ENCODE data around the gene FXYD6. TPM values are rescaled to one million over a fixed set of nuclear protein-coding genes. Genes with fewer than 3 reads are reported as not detected.
A peak's percentile ranks its signal among the peaks of the same experiment; 100 is the strongest.

Gene FXYD6
- polyA plus RNA-seq, 2 of the 4 experiments (the other 2 are of a cell fraction): 0.26 to 0.49 TPM

DNA sequence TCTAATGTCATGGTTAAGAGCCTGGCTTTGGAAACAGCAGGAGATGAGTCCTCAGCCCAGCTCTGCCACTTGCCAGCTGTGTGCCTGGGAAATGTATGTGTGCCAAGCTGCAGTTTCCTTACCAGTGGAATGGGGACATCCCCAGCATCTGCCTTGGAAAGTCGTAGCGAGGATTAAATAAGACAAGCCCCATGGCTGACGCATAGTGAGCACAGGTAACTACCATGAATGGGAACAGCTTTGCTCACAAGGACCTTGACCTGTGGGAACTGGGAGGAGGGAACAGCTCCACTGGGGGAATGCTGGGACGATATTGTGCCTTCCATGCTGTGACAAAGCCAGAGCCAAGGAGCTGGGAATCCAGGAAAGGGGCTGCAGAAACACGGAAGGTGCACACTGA lies 76.8 kb downstream of the FXYD6 start:
- ChIA-PET POLR2A (no interaction called here), CTCF (interaction anchor here (0.7 to 12.8 kb wide), 6 partner anchors 9 to 374 kb away, joined by 3 to 158 read pairs (median 14); no protein-coding TSS in a partner anchor)
- FAIRE-seq: no peak
- no peaks in the 10 kb centered on the region for H3K4me1 ChIP-seq
- H3K9me3 ChIP-seq: no peaks in the 10 kb centered on the region
- no peak overlapping the region for H3K4me2 ChIP-seq
- no peak for DNase-seq (ENCODE audit: low read depth in 1 of 2, low spot score in 1 of 2)
- H3K27ac ChIP-seq: no peak overlapping the region
- TF ChIP-seq ZC3H11A (IDR thresholded peaks at IDR 0.05): no peak
- no peak for TF ChIP-seq HOXB13 (CRISPR knock-in tag; IDR thresholded peaks at IDR 0.05; ENCODE audit: low read depth)
- TF ChIP-seq MAFK (IDR thresholded peaks at IDR 0.05; ENCODE audit: partially characterized antibody): no peak
- 71% methylated on average over 5 of the region's 5 CpGs for WGBS (ENCODE audit: missing lambda C conversion rate)
- no peak overlapping the region for H3K4me3 ChIP-seq
- no peak for ATAC-seq

DNA sequence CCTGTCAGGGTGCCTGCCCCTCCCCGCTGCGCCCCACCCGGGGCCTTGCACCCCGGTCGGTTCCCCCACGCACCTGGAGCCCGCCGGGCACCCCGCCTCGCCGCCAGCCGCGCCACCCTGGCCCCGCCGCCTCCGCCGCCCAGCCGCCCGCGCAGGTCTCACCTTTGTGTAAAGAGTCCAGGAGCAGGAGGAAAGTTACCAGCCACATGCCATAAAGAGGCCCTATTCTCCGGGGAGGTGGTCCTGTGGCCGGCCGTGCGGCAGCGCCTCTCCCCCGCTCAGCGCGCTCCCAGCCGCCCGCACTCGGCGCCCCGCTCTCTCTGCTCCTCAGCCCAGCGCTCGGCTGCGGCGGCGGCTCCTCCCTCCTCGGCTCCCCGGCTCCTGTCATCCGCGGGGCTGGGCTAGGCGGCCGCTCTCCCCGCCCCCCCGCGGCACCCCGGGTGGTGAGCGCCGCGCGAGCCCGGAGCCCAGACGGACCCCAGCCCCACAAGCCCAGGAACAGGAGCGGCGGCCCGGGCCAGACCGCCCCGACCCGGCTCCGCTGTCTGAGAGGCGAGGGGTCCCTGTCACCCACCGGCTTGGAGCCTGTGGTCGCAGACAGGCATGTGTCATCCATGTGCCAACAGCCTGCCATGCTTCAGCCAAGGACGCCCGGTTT lies 79.5 kb downstream of the FXYD6 start, which contains the start of gene DSCAML1:
Gene DSCAML1 (minus strand): TSS at position 345 of the 658 bp plus-strand sequence. CDS start 137 bp downstream, at position 208.
- Histone ChIP-seq H3K4me2 (peak within 1 kb of the TSS; percentile 98), H3K9me3 (no peaks in the 10 kb centered on the region), H3K27ac (peak within 1 kb of the TSS in 1 of 2 experiments; percentile 65; a peak in 2 of 6 replicates), H3K4me1 (no peaks in the 10 kb centered on the region), H3K4me3 (peak within 1 kb of the TSS; percentile 49)
- TF ChIP-seq, protein P1, sequence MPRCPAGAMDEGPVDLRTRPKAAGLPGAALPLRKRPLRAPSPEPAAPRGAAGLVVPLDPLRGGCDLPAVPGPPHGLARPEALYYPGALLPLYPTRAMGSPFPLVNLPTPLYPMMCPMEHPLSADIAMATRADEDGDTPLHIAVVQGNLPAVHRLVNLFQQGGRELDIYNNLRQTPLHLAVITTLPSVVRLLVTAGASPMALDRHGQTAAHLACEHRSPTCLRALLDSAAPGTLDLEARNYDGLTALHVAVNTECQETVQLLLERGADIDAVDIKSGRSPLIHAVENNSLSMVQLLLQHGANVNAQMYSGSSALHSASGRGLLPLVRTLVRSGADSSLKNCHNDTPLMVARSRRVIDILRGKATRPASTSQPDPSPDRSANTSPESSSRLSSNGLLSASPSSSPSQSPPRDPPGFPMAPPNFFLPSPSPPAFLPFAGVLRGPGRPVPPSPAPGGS (IDR thresholded peaks at IDR 0.05): no peak
- TF ChIP-seq CHD2 (IDR thresholded peaks at IDR 0.05; ENCODE audit: low read length, partially characterized antibody): no peak
- no peak for TF ChIP-seq PHF8 (IDR thresholded peaks at IDR 0.05; ENCODE audit: borderline replicate concordance, low read depth)
- no peak for TF ChIP-seq NR3C1 (IDR thresholded peaks at IDR 0.05)
- no peak for TF ChIP-seq CHD4 (IDR thresholded peaks at IDR 0.05; ENCODE audit: borderline replicate concordance)
- TF ChIP-seq EHF (CRISPR knock-in tag; IDR thresholded peaks at IDR 0.05): no peak
- no peak for FAIRE-seq
- ChIA-PET POLR2A (no interaction called here), CTCF (interaction anchor here (1.0 to 4.4 kb wide), 2 partner anchors 10 to 12 kb away, joined by 3 to 31 read pairs; no protein-coding TSS in a partner anchor)
- no CpG with 5 or more reads among the region's 66 CpGs for WGBS (ENCODE audit: missing lambda C conversion rate)
- ATAC-seq: peak; percentile 70 to 91; a peak in 5 of 6 replicates
- DNase-seq (ENCODE audit: low read depth in 1 of 2, low spot score in 1 of 2): peak in 1 of 2 experiments; percentile 53

DNA sequence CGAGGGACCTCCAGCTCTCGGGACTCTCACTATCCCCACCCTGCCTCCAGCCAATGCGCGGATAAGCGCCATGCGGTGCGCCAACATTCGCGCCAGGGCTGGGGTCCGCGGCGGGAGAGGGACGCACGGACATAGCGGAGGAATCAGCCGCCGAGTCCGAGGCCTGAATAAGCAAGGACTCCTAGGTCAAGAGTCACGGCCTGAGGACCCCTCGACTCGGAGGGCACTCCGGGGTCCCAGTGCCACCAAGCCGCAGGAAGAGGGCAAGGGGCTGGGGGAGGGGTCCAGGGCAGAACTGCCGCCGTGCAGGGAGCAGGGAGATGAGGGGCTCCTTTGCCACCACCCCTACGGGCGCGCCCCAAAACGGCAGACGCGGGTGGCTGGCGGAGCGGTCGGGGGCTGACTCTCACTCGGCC lies 80.0 kb downstream of the FXYD6 start:
- ChIA-PET CTCF (no interaction called here), POLR2A (no interaction called here)
- Histone ChIP-seq H3K9me3 (no peaks in the 10 kb centered on the region), H3K27ac (peak overlapping the region in 1 of 2 experiments; percentile 65; a peak in 2 of 6 replicates), H3K4me3 (peak overlapping the region; percentile 49), H3K4me1 (no peaks in the 10 kb centered on the region), H3K4me2 (peak overlapping the region; percentile 98)
- WGBS (ENCODE audit: missing lambda C conversion rate): no CpG with 5 or more reads among the region's 35 CpGs
- FAIRE-seq (no peak), ATAC-seq (peak in 1 of 2 experiments; percentile 16; a peak in 2 of 6 replicates), DNase-seq (ENCODE audit: low read depth in 1 of 2, low spot score in 1 of 2) (no peak)
- TF ChIP-seq EHMT2 (IDR thresholded peaks at IDR 0.05; ENCODE audit: low read depth): no peak
- no peak for TF ChIP-seq TP53 (CRISPR knock-in tag; IDR thresholded peaks at IDR 0.05)
- TF ChIP-seq, protein P2, sequence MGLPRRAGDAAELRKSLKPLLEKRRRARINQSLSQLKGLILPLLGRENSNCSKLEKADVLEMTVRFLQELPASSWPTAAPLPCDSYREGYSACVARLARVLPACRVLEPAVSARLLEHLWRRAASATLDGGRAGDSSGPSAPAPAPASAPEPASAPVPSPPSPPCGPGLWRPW (IDR thresholded peaks at IDR 0.05): no peak
- TF ChIP-seq, protein P3, sequence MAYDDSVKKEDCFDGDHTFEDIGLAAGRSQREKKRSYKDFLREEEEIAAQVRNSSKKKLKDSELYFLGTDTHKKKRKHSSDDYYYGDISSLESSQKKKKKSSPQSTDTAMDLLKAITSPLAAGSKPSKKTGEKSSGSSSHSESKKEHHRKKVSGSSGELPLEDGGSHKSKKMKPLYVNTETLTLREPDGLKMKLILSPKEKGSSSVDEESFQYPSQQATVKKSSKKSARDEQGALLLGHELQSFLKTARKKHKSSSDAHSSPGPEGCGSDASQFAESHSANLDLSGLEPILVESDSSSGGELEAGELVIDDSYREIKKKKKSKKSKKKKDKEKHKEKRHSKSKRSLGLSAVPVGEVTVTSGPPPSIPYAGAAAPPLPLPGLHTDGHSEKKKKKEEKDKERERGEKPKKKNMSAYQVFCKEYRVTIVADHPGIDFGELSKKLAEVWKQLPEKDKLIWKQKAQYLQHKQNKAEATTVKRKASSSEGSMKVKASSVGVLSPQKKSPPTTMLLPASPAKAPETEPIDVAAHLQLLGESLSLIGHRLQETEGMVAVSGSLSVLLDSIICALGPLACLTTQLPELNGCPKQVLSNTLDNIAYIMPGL (CRISPR knock-in tag; IDR thresholded peaks at IDR 0.05; ENCODE audit: borderline replicate concordance): no peak
- TF ChIP-seq, protein P4, sequence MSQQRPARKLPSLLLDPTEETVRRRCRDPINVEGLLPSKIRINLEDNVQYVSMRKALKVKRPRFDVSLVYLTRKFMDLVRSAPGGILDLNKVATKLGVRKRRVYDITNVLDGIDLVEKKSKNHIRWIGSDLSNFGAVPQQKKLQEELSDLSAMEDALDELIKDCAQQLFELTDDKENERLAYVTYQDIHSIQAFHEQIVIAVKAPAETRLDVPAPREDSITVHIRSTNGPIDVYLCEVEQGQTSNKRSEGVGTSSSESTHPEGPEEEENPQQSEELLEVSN (IDR thresholded peaks at IDR 0.05; ENCODE audit: borderline replicate concordance, low read depth): no peak
- TF ChIP-seq NPAS2 (CRISPR knock-in tag; IDR thresholded peaks at IDR 0.05; ENCODE audit: borderline replicate concordance): no peak
- TF ChIP-seq, protein P5, sequence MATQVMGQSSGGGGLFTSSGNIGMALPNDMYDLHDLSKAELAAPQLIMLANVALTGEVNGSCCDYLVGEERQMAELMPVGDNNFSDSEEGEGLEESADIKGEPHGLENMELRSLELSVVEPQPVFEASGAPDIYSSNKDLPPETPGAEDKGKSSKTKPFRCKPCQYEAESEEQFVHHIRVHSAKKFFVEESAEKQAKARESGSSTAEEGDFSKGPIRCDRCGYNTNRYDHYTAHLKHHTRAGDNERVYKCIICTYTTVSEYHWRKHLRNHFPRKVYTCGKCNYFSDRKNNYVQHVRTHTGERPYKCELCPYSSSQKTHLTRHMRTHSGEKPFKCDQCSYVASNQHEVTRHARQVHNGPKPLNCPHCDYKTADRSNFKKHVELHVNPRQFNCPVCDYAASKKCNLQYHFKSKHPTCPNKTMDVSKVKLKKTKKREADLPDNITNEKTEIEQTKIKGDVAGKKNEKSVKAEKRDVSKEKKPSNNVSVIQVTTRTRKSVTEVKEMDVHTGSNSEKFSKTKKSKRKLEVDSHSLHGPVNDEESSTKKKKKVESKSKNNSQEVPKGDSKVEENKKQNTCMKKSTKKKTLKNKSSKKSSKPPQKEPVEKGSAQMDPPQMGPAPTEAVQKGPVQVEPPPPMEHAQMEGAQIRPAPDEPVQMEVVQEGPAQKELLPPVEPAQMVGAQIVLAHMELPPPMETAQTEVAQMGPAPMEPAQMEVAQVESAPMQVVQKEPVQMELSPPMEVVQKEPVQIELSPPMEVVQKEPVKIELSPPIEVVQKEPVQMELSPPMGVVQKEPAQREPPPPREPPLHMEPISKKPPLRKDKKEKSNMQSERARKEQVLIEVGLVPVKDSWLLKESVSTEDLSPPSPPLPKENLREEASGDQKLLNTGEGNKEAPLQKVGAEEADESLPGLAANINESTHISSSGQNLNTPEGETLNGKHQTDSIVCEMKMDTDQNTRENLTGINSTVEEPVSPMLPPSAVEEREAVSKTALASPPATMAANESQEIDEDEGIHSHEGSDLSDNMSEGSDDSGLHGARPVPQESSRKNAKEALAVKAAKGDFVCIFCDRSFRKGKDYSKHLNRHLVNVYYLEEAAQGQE (IDR thresholded peaks at IDR 0.05): no peak
- no peak for TF ChIP-seq HDAC2 (IDR thresholded peaks at IDR 0.05)
- TF ChIP-seq, protein P6, sequence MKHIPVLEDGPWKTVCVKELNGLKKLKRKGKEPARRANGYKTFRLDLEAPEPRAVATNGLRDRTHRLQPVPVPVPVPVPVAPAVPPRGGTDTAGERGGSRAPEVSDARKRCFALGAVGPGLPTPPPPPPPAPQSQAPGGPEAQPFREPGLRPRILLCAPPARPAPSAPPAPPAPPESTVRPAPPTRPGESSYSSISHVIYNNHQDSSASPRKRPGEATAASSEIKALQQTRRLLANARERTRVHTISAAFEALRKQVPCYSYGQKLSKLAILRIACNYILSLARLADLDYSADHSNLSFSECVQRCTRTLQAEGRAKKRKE (CRISPR knock-in tag; IDR thresholded peaks at IDR 0.05; ENCODE audit: low read depth): no peak
- no peak for TF ChIP-seq NR3C1 (IDR thresholded peaks at IDR 0.05)
- TF ChIP-seq POLR2A (IDR thresholded peaks at IDR 0.05; ENCODE audit: low read length): no peak
- no peak for TF ChIP-seq CBX2 (IDR thresholded peaks at IDR 0.05; ENCODE audit: borderline replicate concordance, low read depth)
- no peak for TF ChIP-seq PHF8 (IDR thresholded peaks at IDR 0.05; ENCODE audit: borderline replicate concordance, low read depth)
- TF ChIP-seq RFX5 (IDR thresholded peaks at IDR 0.05): no peak
- no peak for TF ChIP-seq MAFK (IDR thresholded peaks at IDR 0.05; ENCODE audit: partially characterized antibody)
- no peak for TF ChIP-seq RARB (CRISPR knock-in tag; IDR thresholded peaks at IDR 0.05)
- no peak for TF ChIP-seq HEYL (CRISPR knock-in tag; IDR thresholded peaks at IDR 0.05)
- no peak for TF ChIP-seq CEBPB (IDR thresholded peaks at IDR 0.05)
